ENCODE data around the gene IGFBP6. TPM values are rescaled to one million over a fixed set of nuclear protein-coding genes. Genes with fewer than 3 reads are reported as not detected.

IGFBP6 gene
- total and polyA plus RNA-seq, 9 of the 15 experiments (the other 6 are each of a cell fraction or from before 2014, with no cell fraction given): 0.15 to 1.4 (median 0.54) TPM

- TF ChIP-seq ZNF592 (IDR thresholded peaks at IDR 0.05): no peak
- no peak for TF ChIP-seq ZC3H11A (IDR thresholded peaks at IDR 0.05; ENCODE audit: low read depth, low read length)
- TF ChIP-seq, protein P1, sequence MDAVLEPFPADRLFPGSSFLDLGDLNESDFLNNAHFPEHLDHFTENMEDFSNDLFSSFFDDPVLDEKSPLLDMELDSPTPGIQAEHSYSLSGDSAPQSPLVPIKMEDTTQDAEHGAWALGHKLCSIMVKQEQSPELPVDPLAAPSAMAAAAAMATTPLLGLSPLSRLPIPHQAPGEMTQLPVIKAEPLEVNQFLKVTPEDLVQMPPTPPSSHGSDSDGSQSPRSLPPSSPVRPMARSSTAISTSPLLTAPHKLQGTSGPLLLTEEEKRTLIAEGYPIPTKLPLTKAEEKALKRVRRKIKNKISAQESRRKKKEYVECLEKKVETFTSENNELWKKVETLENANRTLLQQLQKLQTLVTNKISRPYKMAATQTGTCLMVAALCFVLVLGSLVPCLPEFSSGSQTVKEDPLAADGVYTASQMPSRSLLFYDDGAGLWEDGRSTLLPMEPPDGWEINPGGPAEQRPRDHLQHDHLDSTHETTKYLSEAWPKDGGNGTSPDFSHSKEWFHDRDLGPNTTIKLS (IDR thresholded peaks at IDR 0.05; ENCODE audit: borderline replicate concordance, low read depth): no peak
- TF ChIP-seq KLF6 (CRISPR knock-in tag; IDR thresholded peaks at IDR 0.05; ENCODE audit: borderline replicate concordance): no peak
- no peak for TF ChIP-seq SP2 (IDR thresholded peaks at IDR 0.05; ENCODE audit: extremely low read depth, low read depth, low read length, poor library complexity, severe bottlenecking)
- no peak for TF ChIP-seq STAT5B (CRISPR knock-in tag; IDR thresholded peaks at IDR 0.05)
- TF ChIP-seq DMBX1 (CRISPR knock-in tag; IDR thresholded peaks at IDR 0.05; ENCODE audit: borderline replicate concordance): no peak
- no peak for TF ChIP-seq GTF2E2 (tag; IDR thresholded peaks at IDR 0.05)
- TF ChIP-seq POLR2A (conservative IDR thresholded peaks at IDR 0.05): no peak
- no peak for TF ChIP-seq PCBP2 (IDR thresholded peaks at IDR 0.05; ENCODE audit: low read depth, low read length, poor library complexity, severe bottlenecking)
- TF ChIP-seq, protein P2, sequence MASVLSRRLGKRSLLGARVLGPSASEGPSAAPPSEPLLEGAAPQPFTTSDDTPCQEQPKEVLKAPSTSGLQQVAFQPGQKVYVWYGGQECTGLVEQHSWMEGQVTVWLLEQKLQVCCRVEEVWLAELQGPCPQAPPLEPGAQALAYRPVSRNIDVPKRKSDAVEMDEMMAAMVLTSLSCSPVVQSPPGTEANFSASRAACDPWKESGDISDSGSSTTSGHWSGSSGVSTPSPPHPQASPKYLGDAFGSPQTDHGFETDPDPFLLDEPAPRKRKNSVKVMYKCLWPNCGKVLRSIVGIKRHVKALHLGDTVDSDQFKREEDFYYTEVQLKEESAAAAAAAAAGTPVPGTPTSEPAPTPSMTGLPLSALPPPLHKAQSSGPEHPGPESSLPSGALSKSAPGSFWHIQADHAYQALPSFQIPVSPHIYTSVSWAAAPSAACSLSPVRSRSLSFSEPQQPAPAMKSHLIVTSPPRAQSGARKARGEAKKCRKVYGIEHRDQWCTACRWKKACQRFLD (CRISPR knock-in tag; IDR thresholded peaks at IDR 0.05): no peak
- no peak for TF ChIP-seq PPARD (CRISPR knock-in tag; IDR thresholded peaks at IDR 0.05)
- TF ChIP-seq CC2D1A (IDR thresholded peaks at IDR 0.05): no peak
- no peak for TF ChIP-seq ZBTB43 (CRISPR knock-in tag; IDR thresholded peaks at IDR 0.05)
- no peak for TF ChIP-seq MED1 (CRISPR knock-in tag; IDR thresholded peaks at IDR 0.05; ENCODE audit: borderline replicate concordance)
- TF ChIP-seq, protein P3, sequence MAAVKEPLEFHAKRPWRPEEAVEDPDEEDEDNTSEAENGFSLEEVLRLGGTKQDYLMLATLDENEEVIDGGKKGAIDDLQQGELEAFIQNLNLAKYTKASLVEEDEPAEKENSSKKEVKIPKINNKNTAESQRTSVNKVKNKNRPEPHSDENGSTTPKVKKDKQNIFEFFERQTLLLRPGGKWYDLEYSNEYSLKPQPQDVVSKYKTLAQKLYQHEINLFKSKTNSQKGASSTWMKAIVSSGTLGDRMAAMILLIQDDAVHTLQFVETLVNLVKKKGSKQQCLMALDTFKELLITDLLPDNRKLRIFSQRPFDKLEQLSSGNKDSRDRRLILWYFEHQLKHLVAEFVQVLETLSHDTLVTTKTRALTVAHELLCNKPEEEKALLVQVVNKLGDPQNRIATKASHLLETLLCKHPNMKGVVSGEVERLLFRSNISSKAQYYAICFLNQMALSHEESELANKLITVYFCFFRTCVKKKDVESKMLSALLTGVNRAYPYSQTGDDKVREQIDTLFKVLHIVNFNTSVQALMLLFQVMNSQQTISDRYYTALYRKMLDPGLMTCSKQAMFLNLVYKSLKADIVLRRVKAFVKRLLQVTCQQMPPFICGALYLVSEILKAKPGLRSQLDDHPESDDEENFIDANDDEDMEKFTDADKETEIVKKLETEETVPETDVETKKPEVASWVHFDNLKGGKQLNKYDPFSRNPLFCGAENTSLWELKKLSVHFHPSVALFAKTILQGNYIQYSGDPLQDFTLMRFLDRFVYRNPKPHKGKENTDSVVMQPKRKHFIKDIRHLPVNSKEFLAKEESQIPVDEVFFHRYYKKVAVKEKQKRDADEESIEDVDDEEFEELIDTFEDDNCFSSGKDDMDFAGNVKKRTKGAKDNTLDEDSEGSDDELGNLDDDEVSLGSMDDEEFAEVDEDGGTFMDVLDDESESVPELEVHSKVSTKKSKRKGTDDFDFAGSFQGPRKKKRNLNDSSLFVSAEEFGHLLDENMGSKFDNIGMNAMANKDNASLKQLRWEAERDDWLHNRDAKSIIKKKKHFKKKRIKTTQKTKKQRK (IDR thresholded peaks at IDR 0.05; ENCODE audit: borderline replicate concordance, low read depth, low read length): no peak
- no peak for TF ChIP-seq BACH1 (tag; IDR thresholded peaks at IDR 0.05)
Measured at GRCh38 chr12:53143355-53143754, 45.9 kb downstream of the IGFBP6 start (continued).
